Measurements from ENCODE around the gene VSX1.

VSX1 gene

DNA sequence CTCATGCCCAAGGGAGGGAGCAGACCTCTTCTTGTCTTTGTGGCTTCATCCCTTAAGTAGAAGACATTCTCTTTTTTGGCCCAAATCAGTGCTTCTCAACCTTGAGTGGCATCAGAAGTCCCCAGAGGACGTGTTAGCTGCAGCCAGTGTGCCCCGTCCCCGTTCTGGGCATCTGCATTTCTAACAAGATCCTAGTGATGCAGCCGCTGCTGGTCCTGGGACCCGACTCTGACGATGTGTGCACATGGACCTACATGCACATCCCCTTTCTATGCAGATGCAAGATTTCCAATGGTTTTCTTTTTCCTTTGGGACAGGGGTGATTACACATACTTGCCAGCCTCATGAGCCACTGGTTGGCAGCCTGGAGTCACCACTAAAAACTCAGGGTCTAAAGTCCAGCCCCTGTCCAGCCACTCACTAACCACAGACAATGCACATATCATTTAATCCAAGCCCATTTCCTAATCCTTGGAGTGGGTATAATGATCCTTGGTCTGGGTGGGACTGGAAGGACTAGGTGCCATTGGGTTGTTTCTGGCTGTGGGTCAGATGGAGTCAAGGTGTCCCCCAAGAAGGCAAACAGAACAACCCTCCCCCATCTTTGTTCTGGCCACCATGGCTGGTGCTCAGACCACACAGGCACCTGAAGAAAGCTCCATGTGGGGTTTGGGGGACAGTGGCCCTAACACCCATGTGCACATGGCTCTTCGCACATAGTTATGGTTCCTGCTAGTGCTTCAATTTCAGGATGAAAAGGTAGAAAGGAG lies 30.4 kb downstream of the VSX1 start:
- no peak for DNase-seq

DNA sequence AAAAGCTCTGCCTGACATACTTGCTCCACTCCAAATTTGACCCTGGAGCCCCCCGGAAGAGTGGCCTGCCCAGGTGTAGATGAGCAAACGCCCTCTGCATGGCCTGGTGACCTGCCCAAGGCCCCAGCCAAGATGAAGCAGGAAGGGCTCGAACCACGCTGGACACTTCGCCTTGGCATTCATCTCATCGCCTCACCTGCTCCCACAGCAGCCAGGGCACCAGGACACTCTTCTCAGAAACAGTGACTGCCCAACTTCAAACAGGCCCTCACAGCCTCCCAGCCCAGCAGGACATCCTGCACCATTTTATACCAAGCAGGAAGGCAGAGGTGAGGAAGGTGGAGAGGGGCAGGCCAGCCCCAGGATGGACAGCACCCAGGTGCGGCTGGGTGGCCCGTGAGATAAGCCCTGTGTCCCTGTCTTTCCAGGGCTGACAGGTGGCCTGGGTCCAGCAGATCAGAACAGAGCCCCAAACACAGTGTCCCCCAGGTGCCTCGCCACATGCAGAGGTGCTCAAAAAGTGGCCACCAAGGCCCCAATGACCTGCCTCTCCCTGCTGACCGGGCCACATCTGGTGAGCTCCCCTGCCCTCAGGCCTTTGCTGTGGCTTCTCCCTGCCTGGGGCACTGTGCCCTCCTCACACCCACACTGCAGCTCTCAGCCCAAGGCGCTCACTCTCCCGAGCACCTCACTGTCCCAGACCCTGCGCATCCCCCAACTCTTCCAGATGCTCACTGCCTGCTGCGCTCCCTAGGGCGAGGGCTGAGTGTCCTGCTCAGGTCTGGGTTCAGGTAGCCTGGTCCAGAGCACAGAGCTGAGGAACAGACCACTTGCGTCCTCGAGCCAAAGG lies 31.2 kb downstream of the VSX1 start:
- DNase-seq, result no peak

DNA sequence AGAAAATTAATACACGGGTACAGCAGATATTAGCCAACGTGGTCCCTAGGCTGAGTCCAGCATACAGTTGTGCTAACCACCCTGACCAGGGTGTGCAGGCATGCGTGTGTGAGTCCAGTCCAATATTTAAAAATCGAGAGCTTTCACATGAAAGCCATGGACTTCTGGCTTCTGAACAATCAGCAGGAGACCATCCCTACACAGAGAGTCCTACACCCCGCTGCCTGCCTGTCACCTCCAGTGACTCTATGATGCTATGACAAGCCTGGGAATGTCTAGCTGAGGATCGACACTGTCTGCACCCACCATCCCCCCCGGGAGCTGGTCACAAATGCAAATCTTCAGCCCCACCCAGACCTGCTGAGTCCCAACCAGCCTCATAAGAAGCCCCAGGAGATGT lies 31.9 kb downstream of the VSX1 start:
- DNase-seq, result no peak

DNA sequence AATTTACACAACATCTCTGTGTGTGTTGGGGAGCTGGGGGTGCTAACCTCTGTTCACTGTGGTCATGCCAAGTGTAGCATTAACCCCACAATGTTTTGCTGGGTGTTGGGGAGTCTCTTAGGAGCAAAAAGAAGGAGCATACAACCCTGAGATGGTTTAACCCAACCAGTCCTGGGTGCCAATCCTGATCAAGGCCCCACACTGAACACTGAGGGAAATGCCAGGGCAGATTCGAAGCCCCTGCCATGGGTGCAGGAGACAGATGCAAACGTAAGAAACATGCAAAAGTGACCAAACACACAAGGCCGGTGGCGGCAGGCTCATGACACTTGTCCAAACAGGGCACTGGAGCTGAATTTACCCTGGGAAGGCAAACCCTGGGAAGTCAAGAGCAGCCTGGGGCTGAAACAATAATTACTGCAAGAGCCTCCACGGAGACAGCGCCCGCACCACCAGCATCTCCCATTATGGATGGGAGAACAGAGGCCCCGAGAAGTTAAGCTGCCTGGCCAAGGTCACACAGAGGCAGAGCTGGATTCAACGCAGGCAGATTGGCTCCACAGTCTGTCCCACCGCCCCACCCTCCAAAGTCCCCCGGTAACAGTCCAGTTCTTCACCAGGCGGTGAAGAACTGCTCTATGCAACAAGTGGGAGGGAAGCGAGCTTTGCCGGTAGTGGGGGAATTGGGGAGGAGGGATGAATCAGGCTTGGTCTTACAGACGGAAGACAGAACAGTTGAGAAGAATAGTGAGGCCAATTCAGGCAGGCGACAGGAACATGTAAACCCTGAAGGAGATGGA lies 32.5 kb downstream of the VSX1 start:
- DNase-seq, result no peak

DNA sequence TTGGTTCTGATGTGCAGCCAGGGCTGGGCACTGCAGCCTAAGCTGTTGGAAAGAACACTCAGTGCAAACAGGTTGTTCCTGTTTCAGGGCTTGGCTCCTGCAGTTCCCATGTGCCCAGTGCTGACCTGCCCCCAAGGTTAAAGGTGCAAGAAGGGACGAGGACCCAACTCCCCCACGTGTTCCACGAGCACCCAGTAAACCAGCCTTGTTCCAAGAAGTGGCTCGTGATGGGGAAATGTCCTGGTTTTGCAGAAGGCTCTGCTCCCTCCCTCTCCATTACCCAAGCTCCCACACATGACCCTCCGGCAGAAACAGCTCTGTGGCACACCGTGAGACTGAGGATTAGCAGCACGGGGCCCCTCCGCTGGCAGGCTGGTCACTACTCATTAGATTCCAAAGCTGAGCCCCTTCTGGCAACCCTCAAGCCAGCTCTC lies 33.4 kb downstream of the VSX1 start:
- no peak for DNase-seq

DNA sequence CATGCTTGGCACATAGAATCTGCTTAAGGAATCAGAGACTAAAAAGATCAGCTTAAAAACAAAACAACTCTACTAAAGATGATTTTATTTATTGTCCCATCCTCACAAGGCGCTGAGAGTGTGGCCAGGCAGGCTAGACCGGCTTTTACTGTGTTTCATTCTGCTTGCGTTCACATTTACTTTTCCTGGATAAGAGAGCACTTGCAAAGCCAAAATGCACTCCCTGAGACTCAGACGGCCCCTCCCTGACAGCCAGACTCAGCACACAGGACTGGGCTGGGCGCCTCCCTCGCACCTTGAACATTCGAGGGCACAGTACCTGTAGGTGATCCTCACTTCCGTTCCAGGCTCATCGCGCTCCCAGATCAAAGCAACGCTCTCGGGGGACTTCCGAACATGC lies 34.2 kb downstream of the VSX1 start:
- no peak for DNase-seq

DNA sequence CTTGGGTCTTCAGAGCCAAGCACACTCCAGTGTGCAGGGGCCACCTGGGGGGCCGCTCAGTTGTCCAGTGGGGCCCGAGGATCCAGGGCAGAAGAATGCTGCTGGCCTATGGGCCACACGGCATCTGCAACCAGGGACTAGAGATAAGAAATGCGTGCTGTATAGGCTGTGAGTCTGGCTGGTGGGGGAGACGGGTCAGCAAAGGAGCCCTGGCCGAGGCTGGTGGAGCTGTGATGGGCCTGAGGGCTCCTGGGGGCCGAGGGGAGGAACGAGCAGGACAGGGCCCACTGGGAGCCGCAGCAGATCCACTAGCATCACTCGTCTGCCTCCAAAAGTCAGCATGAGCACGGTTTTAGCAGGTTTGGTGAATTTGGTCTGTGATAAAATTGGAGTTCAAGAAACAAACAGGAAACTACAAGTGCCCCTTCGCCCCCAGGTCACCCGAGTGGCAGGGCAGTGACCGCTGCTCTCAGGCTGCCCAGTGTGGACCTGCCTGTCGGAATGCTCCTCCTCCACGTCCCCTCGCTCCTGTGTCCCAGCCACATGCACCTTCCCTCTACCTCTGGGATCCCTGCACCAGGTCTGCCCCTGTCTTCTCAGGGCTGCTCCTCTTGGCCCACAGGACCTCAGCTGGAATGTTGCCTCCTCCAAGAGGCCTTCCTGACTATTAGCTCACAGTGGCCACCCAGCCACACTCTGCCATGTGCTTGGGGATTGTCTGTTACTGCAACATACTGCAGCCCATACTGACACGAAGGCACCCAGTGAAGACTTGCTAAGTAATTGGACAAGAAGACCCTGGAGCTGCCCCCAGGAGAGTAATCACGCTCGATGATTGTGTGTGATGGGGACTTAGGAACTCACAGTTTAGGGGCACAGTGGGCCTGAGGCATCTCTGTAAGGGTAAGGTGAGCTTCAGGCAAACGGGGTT lies 34.9 kb downstream of the VSX1 start:
- DNase-seq, result no peak

DNA sequence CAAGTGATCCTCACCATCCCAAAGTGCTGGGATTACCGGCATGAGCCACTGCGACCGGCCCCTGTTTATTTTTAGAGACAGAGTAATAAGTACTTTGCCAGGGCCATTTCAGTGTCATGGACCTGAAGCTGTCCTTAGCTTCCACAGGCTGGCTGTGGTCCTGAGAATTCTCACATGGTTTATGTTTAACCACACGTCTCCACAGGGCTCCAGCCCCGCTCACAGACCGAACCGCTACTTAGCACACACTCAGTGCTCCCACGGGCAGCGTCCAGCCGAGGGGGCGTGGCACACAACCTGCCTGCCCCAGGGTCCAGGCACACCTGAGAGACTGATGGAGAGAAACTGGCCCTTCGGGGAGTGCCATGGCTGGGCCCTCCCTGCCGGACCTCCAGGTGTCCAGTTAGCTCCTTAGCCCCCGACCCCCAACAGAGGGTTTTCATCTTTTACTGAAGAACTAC lies 35.7 kb downstream of the VSX1 start:
- DNase-seq, result no peak

DNA sequence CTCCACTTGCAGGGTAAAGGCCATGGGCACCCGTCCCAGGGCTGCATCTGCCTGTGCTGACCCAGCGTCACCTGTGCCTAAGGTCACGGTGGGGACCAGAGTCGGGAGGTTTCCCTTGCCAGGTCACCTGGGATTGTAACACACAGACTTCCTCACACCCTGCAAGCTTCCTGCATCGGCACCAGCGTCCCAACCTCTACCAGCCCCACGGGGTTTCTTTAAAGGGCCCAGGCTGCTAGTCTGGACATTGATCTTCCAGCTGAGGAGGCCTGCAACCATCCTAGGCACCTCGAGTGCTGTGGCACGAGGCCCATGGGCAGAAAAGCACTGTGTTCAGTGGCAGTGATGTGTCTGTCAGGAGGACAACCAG lies 36.6 kb downstream of the VSX1 start:
- no peak for DNase-seq

DNA sequence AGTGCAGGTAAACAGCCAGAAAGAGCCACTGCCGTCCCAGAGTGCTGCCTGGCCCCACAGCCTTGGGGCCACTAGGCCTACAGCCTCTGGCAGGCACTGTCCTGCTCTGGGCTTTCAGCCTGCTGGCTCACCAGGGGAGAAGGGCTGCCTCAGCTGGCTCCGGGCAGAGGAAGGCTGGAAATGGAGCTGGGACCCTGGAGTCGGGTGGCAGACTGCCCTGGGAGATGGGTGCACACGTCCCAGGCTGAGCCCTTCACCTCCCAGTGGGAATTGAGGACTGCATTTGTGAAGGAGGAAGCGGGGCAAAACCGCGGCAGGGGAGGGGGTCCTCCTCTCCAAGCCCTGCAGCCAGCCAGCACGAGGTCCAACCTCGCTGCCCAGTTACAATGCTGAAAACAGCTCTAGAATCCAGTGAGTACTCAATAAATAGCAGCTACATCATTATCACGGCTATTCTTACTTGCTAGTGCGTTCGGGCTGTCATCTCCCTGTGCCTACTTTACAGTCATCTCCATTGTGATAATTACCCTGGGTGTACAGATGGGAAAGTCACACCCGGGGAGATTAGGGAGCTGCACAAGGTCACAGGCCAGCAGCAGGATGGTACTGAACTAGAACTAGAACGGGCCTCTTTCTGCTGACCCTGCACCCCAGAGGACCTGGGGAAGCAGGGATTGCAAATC lies 37.1 kb downstream of the VSX1 start:
- no peak for DNase-seq

DNA sequence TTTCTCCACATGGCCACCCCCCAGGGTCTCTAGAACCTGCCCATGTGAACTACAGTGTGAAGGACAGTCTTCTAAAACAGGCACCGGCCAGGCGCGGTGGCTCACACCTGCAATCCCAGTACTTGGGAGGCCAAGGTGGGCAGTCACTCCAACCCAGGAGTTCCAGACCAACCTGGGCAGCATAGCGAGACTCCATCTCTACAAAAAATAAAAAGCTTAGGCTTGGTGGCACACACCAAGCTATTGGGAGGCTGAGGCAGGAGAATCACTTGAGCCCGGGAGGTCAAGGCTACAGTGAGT lies 37.7 kb downstream of the VSX1 start:
- no peak for DNase-seq

DNA sequence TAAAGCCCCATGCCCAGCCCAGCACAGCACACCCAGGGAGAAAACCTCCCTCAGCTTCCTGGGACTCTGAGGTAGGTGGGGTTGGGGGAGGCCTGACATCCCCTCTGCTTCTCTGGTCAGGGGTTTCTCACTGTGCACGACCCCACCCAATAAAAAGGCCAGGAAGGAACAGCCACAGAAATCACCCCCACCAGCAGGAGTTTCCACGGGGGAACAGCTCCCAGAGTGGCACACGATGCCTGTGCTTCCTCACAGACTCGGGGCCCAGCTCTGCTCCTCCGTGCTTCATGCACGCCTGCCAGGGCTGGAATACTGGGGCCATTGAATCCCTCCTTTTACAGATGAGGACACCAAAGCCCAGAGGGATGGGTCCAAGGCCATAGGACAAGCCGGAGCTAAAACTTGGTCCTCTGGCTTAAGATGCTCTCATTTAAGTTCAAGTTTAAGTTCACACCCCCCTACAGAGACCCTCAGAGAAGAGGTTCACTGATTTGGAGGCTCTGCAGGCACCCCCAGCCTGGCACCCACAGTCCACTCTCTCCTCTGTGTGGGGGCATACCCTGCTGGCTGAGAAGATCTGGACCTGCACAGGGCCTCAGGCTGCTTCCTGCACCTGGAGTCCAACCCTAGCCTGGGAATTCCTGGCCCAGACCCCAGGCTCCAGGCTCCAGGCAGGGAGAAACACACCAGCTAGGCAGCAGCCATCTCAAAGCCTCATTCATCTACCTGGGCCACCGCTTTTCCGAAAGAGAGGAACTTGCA lies 38.3 kb downstream of the VSX1 start:
- no peak for DNase-seq

DNA sequence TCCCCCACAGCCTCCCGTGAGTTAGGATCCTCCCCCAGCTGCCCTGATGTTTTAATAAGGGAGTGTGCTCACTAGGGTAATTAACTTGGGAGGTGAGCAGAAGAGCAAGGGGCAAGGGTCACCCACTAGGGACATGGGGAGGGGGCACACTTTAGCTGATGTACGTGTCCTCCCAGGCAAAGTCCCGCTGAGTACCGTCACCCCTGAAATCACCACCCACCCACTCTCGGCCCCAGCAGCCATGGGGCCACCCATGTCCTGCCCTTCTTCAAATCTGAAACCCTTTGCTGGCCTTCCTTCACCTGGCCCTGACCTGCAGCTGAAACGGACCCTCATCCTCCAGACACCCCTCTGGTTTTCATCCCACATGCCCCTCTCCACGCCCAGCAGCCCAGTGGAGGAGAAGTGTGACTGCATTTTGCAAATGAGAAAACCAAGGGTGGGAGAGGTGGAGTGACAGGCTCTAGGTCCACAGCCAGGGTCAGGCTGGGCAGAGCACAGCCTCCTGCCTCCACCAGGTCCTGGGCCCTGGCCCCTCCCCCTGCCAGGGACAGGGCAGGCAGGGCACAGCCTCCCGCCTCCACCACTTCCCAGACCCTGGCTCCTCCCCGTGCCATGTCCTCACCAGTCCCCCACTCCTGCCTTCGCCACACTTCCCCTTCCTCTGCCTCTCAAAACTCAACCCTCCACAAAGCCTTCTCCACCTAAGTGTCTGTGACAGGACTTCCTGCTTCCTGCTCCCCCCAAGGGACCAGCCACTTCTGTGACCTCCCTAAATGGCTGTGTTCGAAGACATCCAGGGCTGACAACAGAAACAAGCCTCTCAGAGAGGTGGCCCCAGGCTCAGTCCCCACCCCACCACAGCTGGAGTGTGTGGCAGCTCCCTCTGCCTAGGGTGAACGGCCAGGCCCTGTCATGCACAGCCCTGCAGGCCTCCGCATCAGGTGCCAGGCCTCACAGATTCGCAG lies 39.1 kb downstream of the VSX1 start:
- no peak for DNase-seq

DNA sequence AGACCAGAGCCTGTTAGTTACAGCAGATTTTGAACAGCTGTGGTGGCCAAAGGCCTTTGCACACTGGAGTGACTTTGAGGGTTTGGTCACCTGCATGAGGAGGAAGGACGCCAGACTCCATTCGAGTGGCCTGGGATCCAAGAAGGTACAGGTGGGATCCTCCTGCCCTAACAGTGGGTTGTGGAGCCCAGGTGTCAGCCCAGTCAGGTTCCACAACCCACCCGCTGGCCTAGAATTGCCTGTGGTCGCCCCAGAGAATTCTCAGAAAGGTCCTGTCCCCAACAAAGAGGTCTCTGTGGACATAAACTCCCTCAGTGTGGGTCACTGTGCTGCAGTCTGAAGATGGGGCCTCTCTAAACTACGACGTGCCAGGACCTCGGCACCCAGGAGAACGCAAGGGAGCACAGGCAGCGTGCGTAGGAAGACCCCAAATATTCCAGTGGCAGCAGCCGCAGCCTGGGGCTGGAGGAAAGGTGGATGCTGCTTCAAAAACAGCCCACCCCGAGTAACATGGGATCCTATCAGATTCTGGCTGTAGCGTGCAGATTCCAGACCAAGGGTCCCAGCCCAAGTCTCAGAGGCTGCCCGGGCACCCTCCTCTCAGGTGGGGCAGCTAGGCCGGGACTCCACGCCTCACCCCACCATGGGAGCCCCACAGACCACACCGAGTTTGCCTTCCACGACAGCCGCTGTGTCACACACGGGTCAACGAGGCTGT lies 40.0 kb downstream of the VSX1 start:
- no peak for DNase-seq

DNA sequence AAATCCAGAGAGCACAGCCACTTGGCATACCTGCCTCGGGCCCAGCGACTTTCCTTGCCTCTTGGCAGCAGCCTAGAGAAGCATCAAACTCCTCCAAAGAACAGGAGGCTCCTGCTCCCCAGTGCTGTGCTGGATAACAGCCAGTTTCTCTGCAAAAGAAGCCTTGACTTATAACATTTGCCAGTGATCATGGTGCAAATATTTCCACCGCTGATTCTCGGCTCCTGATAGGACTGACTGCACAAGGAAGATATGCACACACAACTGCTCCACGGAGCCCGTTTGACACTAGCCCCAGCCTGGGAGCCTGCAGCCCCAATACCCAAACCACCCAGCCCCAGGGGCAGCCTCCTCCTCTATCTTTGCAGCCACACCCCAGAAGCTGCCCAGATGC lies 41.5 kb downstream of the VSX1 start:
- DNase-seq, result no peak

DNA sequence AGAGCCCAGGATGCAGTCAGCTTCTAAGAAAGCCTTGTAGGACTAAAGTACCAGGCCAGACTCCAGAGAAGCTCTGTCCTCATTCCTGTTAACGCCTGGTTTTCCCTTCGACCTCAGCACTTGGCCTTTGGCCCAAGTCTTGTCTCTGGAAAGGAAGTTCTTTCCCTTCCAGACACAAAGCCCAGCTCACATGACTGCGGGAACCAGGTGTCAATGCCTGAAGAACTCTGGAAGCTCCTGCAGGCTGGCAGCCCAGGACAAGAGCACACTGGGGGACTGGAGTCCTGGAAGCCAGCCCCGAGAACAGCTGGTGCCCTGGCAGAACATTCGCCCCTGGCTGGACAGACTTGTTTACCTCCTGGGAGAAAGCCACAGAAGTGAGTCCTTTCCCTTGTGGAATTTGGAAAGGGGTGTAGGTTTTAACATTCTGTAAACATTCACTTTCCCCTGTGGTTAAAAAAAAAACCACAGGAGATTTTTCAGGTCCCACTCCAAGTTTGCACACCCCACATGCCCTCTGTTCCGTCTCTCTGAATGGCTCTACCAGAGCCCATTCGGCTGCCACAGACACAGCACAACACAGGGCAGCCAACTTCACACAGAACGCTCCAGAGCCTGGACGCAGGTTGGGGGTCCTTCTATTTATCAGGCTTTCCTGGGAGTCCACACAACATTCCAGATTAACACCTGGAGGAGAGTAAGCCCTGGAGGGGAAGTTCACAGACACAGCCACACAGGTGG lies 42.1 kb downstream of the VSX1 start:
- no peak for DNase-seq

DNA sequence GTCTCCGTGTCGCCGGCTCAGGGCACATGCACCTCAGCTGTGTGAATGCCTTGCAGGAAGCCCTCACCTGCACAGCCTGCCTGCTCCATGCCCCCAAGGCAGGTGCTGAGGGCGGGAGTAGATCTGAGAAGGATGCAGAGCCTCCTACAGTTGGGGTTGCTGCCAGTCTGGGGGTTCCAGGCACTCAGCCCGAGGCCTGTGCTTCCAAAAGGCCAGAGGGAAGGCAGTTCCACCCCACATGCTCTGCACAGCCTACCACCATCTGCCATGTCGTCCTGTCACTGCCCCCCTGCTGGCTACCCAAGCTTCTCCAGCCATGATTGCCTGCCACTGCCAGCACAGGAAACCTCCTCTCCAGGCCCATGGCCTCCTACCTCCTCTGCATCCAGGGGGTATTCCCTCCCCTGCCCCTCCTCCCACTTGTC lies 43.3 kb downstream of the VSX1 start:
- no peak for DNase-seq

DNA sequence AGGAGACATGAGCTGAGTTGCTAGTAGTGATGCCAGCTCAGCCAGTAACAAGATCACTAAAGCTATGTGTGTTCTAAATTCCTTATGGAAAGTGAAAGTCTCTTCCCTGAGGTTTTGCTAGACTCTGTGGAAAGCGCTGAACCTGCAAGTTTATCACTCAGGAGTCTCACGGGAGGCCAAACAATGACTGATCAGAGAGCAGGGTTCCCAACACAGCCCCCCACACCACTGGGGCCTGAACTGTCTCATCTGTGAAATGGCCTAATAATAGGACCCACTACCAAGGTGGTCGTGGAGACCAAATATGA lies 43.9 kb downstream of the VSX1 start:
- no peak for DNase-seq
